Testis (tissue), 3 donors: ENCODE results near the gene IL9. TPM values are rescaled to one million over a fixed set of nuclear protein-coding genes. Genes with fewer than 3 reads are reported as not detected.

Source experiments
- DNase-seq: peaks from one replicate; pipeline ENCODE4 v3.0.0-alpha.2; 2019
- H3K27ac ChIP-seq, 2 donors: fragments of 200-600 bp; sonication (generic); one replicate each; pipeline ENCODE4 v1.5.1; 2019
- H3K27me3 ChIP-seq: fragments of 200-600 bp; sonication (generic); one replicate; pipeline ENCODE4 v1.5.1; 2019
- H3K36me3 ChIP-seq: fragments of 200-600 bp; sonication (generic); one replicate; pipeline ENCODE4 v1.5.1; 2017; ENCODE audit warnings: low read depth; ENCODE audit errors: missing control alignments
- H3K4me1 ChIP-seq: fragments of 200-600 bp; sonication (generic); one replicate; pipeline ENCODE4 v1.5.1; 2019
- H3K4me3 ChIP-seq, 2 donors: fragments of 200-600 bp; sonication (generic); one replicate each; pipeline ENCODE4 v1.5.1; 2017 to 2019
- H3K9me3 ChIP-seq: fragments of 200-600 bp; sonication (generic); one replicate; pipeline ENCODE4 v1.5.1; 2017
- POLR2A ChIP-seq: fragments of 450-650 bp; IDR thresholded peaks from one replicate; pipeline ENCODE4 v1.6.1; 2017; ENCODE audit warnings: antibody characterized with exemption, mild to moderate bottlenecking, moderate library complexity
- WGBS, 2 donors: methylation state at CpG; one replicate each; pipeline ENCODE4 v1.1.5; 2018; 5-methylcytosine and 5-hydroxymethylcytosine counted together
- intact Hi-C: fragments of 100-400 bp; cut with DNase I; formaldehyde crosslinking; loops from one replicate; pipeline ENCODE4 v1.15.1; 2023; ENCODE audit warnings: low total_unique reads
- polyA plus RNA-seq: library from polyadenylated mRNA; stranded (reverse); fragments of 350-450 nt; fragmentation: Illumina TruSeq; extraction: RNeasy Lipid Tissue Mini Kit (QIAGEN cat#74804); gene quantifications from one replicate; pipeline ENCODE4 v1.2.3, GENCODE V29; 2014; ENCODE audit warnings: low read depth, low replicate concordance; ENCODE audit not compliant: insufficient read depth
- total RNA-seq, 2 donors: library from RNA; depleted of rRNA; stranded (reverse); fragments of >200 nt; gene quantifications; one replicate each; pipeline ENCODE4 v1.2.3, GENCODE V29; 2016
- TF ChIP-seq, protein P1 (sequence below), 3 experiments: fragments of 450-650 bp in 2 of 3; fragments of 200-600 bp in 1 of 3; sonication (generic) in 1 of 3; IDR thresholded peaks; one replicate each; pipeline ENCODE4 v1.5.1; 2016 to 2019; ENCODE audit warnings: antibody characterized with exemption in 3 of 3, mild to moderate bottlenecking in 2 of 3, moderate library complexity in 1 of 3

Gene IL9
- total and polyA plus RNA-seq, 3 donors from 2014 or later, result not detected

DNA sequence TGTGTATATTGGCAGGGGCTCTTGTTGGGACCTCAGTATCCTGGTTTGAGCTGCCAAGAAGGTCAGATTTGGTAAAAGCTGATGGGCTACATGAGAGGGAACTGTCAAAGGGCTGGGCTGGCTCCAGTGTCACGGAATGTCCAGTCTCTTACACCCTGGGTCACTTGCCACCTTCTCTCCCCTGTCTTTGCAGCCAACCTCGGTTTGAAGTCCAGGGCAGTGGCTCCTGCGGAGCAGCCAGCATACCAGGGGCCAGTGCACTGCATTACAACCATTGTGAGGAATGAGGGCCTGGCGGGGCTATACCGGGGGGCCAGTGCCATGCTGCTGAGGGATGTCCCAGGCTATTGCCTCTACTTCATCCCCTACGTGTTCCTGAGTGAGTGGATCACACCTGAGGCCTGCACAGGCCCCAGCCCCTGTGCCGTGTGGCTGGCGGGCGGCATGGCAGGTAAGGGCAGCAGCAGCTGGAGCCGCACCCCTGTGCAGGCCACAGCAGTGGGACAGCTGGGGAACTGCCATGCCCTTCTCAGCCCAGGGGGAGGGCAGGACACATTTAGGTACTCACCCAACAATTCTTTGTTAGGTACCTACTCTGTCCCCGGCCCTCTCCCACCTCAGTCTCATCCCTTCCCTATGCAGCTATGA is 24.2 kb downstream of the IL9 start:
- Histone ChIP-seq H3K4me1 (no peaks in the 10 kb centered on the region), H3K27ac (no peak overlapping the region), H3K27me3 (no peaks in the 10 kb centered on the region), H3K36me3 (no peaks in the 10 kb centered on the region), H3K9me3 (no peaks in the 10 kb centered on the region), H3K4me3 (no peak overlapping the region)
- TF ChIP-seq POLR2A, result no peak
- TF ChIP-seq, protein P1, sequence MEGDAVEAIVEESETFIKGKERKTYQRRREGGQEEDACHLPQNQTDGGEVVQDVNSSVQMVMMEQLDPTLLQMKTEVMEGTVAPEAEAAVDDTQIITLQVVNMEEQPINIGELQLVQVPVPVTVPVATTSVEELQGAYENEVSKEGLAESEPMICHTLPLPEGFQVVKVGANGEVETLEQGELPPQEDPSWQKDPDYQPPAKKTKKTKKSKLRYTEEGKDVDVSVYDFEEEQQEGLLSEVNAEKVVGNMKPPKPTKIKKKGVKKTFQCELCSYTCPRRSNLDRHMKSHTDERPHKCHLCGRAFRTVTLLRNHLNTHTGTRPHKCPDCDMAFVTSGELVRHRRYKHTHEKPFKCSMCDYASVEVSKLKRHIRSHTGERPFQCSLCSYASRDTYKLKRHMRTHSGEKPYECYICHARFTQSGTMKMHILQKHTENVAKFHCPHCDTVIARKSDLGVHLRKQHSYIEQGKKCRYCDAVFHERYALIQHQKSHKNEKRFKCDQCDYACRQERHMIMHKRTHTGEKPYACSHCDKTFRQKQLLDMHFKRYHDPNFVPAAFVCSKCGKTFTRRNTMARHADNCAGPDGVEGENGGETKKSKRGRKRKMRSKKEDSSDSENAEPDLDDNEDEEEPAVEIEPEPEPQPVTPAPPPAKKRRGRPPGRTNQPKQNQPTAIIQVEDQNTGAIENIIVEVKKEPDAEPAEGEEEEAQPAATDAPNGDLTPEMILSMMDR (IDR thresholded peaks at IDR 0.05), result no peak
- intact Hi-C loops, result no loop called here
- 88 to 91% methylated on average over 9 to 11 of the region's 11 CpGs for WGBS, 2 donors
- no peak for DNase-seq

DNA sequence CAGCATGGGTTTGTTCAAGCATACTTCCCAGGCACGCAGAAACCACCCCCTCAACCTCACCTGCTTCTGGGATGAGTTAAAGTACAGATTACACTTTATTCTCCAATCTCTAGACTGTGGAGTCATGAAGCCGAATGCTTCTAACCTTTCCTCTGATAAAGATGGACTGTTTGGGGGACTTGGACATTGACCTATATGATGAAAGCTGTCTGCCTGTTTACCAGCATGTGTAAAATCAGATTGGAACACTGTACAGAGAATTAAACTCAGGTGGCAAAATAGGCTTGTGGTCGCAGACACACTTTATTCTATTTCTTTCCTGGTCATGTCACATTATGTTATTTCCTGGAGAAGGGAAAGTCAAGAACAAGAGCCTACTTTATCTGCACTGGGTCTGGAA is 25.7 kb downstream of the IL9 start:
- H3K36me3 ChIP-seq, result no peaks in the 10 kb centered on the region
- 73 to 83% methylated on average over 3 of the region's 3 CpGs for WGBS, 2 donors
- DNase-seq, result no peak
- no peak overlapping the region for H3K27ac ChIP-seq
- no peak for TF ChIP-seq POLR2A
- TF ChIP-seq, protein P1 (IDR thresholded peaks at IDR 0.05), result no peak
- H3K9me3 ChIP-seq, result no peaks in the 10 kb centered on the region
- intact Hi-C loops, result no loop called here
- no peaks in the 10 kb centered on the region for H3K4me1 ChIP-seq
- H3K4me3 ChIP-seq, result no peak overlapping the region
- no peaks in the 10 kb centered on the region for H3K27me3 ChIP-seq

DNA sequence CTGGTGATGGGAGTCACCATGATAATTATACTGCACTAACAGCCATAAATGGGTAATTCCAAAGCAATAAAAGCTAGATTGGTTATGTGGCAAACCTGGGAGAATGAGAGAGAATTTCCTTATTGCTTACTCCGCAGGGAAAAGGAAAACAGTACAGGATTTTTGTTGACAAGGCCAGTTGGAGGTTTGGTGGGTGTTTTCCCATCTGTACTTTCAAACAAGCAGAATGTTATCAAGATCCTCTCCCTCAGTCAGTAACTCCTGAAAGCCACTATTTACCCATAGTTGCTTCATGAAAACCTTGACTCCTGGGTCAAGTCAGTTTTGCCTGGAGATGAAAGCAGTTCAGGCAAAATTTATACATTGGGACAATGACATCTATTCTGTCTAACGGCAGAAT is 26.4 kb downstream of the IL9 start:
- H3K4me1 ChIP-seq, result no peaks in the 10 kb centered on the region
- H3K4me3 ChIP-seq, result no peak overlapping the region
- H3K36me3 ChIP-seq, result no peaks in the 10 kb centered on the region
- WGBS, 2 donors, result 68 to 76% methylated on average over 2 of the region's 2 CpGs
- no peak for TF ChIP-seq POLR2A
- TF ChIP-seq, protein P1 (IDR thresholded peaks at IDR 0.05), result no peak
- H3K27me3 ChIP-seq, result no peaks in the 10 kb centered on the region
- DNase-seq, result no peak
- H3K27ac ChIP-seq, result no peak overlapping the region
- H3K9me3 ChIP-seq, result no peaks in the 10 kb centered on the region
- intact Hi-C loops, result no loop called here

DNA sequence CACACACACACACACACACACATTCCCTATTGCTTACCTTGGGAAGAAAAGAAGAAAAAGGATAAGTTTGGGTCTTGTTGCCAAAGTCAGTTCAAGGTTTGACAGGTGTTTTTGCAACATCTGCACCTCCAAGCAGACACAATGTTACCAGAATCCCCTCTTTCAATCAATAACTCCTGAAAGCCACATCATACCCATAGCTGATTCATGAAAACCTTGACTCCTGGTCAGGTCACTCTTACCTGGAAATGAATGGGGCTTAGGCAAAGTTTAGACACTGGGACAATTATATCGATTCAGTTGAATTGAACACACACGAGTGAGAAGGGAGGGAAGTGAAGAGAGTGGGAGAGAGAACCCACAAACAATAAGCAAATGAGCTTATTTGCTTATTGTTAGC is 27.0 kb downstream of the IL9 start:
- DNase-seq, result no peak
- Histone ChIP-seq H3K4me3 (no peak overlapping the region), H3K27ac (no peak overlapping the region), H3K27me3 (no peaks in the 10 kb centered on the region), H3K9me3 (no peaks in the 10 kb centered on the region), H3K36me3 (no peaks in the 10 kb centered on the region), H3K4me1 (no peaks in the 10 kb centered on the region)
- WGBS, 2 donors, result 63 to 70% methylated on average over 2 of the region's 2 CpGs
- intact Hi-C loops, result no loop called here
- TF ChIP-seq, protein P1 (IDR thresholded peaks at IDR 0.05), result no peak
- no peak for TF ChIP-seq POLR2A

DNA sequence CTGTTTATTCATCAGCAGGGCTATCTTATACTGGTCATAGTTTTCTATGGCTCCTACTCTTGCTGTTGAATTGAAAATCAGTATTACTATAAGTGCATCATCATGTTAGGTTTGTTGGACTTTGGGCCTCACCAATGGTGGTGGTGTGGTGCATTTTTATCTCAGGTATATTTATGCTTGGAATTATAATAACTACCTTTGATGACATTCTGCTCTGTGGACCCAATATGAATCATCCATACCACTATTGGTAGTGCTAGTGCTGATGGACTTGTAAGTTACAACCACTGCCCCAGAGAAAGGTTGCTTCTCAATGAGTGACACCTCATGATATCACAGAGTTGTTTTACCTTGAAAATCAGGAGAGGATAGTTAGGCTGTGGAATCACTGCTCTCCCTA is 28.0 kb downstream of the IL9 start:
- H3K9me3 ChIP-seq, result no peaks in the 10 kb centered on the region
- H3K4me1 ChIP-seq, result no peaks in the 10 kb centered on the region
- intact Hi-C loops, result no loop called here
- H3K27me3 ChIP-seq, result no peaks in the 10 kb centered on the region
- DNase-seq, result no peak
- no peak overlapping the region for H3K4me3 ChIP-seq
- no peak for TF ChIP-seq POLR2A
- TF ChIP-seq, protein P1 (IDR thresholded peaks at IDR 0.05), result no peak
- no peak overlapping the region for H3K27ac ChIP-seq
- H3K36me3 ChIP-seq, result no peaks in the 10 kb centered on the region
